PFSK-1 (cell line): Measurements from ENCODE around the gene SAPCD1.

Experiments used
- FOXP2 ChIP-seq: optimal IDR thresholded peaks from 2 replicates; pipeline ENCODE3; 2011; ENCODE audit warnings: borderline replicate concordance, control low read depth, inconsistent platforms; ENCODE audit not compliant: insufficient read depth; ENCODE audit errors: extremely low read length, extremely low read depth
- POLR2AphosphoS5 ChIP-seq: IDR thresholded peaks from 2 replicates; pipeline ENCODE4 v1.6.1; 2012; ENCODE audit warnings: low read depth, mild to moderate bottlenecking, control low read depth, low read length, moderate library complexity
- SIN3A ChIP-seq: IDR thresholded peaks from 2 replicates; pipeline ENCODE4 v1.6.1; 2012; ENCODE audit warnings: mild to moderate bottlenecking, low read length, moderate library complexity, borderline replicate concordance; ENCODE audit not compliant: insufficient read depth
- TAF1 ChIP-seq: IDR thresholded peaks from 2 replicates; pipeline ENCODE4 v1.6.1; 2012; ENCODE audit warnings: low read length, control low read depth, borderline replicate concordance; ENCODE audit not compliant: insufficient read depth
- TF ChIP-seq, protein P1 (sequence below), 2 experiments: IDR thresholded peaks; 2 replicates each; pipeline versions ENCODE4 v1.6.1 to v1.8.0; 2011 to 2012; ENCODE audit warnings: low read depth in 2 of 2, low read length in 2 of 2, control low read depth in 1 of 2, inconsistent platforms in 1 of 2, mild to moderate bottlenecking in 1 of 2, moderate library complexity in 1 of 2; ENCODE audit not compliant: insufficient read depth in 1 of 2

SAPCD1 gene

DNA sequence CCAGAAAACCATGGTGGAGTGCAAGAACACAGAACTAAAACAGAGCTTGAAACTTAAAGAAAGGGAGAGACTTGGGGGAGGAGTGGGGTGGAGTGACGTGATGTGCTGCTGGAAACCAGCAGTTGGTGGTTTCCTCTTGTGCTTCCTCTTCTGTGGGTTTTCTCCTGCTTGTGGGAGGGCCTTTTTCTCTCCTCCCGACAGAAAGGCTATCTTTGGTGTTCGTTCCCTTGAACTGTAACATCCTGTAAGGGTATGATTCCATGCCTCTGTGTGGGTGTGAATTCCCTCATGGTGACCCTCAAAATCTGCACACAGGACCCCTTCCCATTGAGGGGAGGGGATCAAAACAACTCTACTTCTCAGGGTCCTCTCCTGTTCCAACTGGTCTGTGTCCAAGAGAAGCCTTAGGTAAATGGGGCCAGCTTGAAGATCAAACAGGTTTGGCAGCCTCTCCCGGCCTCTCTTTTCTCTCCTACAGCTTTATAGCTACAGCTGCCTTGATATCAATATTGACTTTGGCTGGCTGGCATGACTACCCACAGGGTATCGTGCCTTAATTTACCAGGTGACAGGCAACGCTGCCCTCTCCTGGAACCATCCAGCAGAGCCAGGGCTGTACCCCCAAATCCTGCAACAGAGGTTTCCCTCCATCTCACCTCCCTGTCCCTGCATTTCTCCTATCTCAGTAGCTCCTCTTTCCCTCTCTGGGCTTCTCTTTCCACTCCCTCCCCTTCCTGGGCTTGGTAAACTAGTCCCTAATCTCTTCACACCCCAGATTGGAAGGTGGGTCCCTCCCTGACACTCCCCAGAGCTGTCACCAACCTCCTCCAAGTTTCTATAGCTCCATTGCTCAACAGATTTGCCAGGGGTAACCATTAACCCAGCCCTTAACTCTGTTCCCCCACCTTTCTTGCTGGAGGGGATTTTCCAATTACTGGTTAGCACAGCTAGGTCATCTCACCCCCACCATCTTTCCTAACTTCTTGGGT lies 24.2 kb upstream of the SAPCD1 start:
- TF ChIP-seq, protein P1, sequence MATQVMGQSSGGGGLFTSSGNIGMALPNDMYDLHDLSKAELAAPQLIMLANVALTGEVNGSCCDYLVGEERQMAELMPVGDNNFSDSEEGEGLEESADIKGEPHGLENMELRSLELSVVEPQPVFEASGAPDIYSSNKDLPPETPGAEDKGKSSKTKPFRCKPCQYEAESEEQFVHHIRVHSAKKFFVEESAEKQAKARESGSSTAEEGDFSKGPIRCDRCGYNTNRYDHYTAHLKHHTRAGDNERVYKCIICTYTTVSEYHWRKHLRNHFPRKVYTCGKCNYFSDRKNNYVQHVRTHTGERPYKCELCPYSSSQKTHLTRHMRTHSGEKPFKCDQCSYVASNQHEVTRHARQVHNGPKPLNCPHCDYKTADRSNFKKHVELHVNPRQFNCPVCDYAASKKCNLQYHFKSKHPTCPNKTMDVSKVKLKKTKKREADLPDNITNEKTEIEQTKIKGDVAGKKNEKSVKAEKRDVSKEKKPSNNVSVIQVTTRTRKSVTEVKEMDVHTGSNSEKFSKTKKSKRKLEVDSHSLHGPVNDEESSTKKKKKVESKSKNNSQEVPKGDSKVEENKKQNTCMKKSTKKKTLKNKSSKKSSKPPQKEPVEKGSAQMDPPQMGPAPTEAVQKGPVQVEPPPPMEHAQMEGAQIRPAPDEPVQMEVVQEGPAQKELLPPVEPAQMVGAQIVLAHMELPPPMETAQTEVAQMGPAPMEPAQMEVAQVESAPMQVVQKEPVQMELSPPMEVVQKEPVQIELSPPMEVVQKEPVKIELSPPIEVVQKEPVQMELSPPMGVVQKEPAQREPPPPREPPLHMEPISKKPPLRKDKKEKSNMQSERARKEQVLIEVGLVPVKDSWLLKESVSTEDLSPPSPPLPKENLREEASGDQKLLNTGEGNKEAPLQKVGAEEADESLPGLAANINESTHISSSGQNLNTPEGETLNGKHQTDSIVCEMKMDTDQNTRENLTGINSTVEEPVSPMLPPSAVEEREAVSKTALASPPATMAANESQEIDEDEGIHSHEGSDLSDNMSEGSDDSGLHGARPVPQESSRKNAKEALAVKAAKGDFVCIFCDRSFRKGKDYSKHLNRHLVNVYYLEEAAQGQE (IDR thresholded peaks at IDR 0.05; ENCODE audit: insufficient read depth in 1 of 2, low read depth in 2 of 2, low read length in 2 of 2) = 0 out of 4 replicates have a peak, but pooled peaks of 1 of the 2 experiments have one; percentile 20
- no peak for TF ChIP-seq TAF1
- TF ChIP-seq FOXP2 = no peak
- 0 out of 2 replicates have a peak, but pooled peaks have one; percentile 11 for TF ChIP-seq SIN3A
- TF ChIP-seq POLR2AphosphoS5 = no peak

DNA sequence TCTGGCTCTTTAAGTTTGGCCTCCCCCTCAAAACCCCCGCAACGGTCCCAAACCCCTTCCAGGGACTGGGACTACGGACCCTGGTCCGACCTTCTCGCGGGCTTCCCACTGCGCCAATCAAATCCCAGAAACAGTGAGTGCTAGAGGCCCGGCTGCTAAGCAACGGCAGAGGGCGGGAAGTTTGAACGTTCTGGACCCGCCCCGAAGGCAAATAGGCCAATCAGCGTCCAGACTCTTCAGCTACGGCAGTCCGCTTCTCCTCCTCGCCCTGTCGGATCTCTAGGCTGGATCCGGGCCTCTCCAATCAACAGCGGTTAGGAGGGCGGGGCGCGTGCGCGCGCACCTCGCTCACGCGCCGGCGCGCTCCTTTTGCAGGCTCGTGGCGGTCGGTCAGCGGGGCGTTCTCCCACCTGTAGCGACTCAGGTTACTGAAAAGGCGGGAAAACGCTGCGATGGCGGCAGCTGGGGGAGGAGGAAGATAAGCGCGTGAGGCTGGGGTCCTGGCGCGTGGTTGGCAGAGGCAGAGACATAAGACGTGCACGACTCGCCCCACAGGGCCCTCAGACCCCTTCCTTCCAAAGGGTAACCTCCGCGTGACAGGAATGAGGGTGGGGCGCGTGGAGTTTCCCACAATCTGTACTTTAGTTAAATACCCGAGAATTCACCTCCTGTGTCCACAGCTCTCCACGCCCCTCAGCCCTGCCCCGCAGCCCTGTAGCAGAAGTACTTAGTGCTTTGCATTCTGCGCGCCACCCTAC lies 22.6 kb upstream of the SAPCD1 start, which contains the start of gene MSH5:
Gene MSH5, plus strand, starts transcription at position 367 of the 758 bp plus-strand sequence. CDS start 462 bp downstream, outside the sequence.
- TF ChIP-seq SIN3A (0 out of 2 replicates have a peak, but pooled peaks have one; percentile 11), POLR2AphosphoS5 (peak; percentile 93), TAF1 (peak; percentile 82), FOXP2 (no peak)
- TF ChIP-seq, protein P1 (IDR thresholded peaks at IDR 0.05; ENCODE audit: insufficient read depth in 1 of 2, low read depth in 2 of 2, low read length in 2 of 2) = no peak

DNA sequence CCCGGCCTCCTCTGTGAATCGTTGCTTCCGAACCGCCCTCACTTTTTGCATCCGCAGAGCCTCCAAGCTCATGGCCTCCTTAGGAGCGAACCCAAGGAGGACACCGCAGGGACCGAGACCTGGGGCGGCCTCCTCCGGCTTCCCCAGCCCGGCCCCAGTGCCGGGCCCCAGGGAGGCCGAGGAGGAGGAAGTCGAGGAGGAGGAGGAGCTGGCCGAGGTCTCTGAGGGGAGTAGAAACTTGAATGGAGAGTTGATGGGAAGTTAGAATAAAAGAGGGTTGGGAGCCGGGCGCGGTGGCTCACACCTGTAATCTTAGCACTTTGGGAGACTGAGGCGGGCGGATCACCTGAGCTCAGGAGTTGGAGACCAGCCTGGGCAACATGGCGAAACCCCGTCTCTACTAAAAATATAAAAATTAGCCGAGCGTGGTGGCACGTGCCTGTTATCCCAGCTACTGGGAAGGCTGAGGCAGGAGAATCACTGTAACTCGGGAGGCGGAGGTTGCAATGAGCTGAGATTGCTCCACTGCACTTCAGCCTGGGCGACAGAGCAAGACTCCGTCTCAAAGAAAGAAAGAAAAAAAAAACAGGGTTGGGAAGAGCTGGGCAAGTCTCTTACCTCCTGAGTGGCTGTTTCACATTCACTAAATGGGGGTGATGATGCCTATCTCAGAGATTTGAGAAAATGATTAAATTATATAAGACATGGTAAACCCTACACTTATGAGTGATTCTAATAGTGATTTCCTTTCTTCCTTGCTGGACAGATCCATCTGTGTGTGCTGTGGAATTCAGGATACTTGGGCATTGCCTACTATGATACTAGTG lies 21.8 kb upstream of the SAPCD1 start:
- TF ChIP-seq, protein P1 (IDR thresholded peaks at IDR 0.05; ENCODE audit: insufficient read depth in 1 of 2, low read depth in 2 of 2, low read length in 2 of 2) = 0 out of 4 replicates have a peak, but pooled peaks of 1 of the 2 experiments have one; percentile 52
- TF ChIP-seq TAF1 (no peak), POLR2AphosphoS5 (peak; percentile 65; the same call in 1 of the 2 replicates)

DNA sequence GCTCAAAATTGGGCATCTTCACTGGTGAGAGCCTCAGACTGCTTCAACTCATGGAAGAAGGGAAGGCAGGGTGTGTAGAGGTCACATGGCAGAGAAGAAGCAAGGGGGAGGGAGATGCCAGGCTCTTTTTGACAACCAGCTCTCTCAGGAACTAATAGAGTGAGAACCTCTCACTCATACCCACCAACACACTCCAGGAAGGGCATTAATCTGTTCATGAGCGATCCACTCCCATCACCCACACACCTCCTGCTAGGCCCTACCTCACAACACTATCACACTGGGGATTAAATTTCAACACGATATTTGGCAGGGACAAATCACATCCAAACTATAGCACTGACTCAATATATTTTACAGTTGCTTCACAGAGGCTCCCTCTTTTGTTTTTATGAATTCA lies 20.6 kb upstream of the SAPCD1 start:
- TF ChIP-seq SIN3A (no peak), FOXP2 (no peak), TAF1 (no peak), POLR2AphosphoS5 (no peak)
- TF ChIP-seq, protein P1 (IDR thresholded peaks at IDR 0.05; ENCODE audit: insufficient read depth in 1 of 2, low read depth in 2 of 2, low read length in 2 of 2) = no peak
